SJSA1 (cell line): ENCODE measurements around the gene KNSTRN. TPM values are rescaled to one million over a fixed set of nuclear protein-coding genes. Genes with fewer than 3 reads are reported as not detected.

Experiments used
- DNase-seq, 2 experiments: peaks; one replicate each; pipeline ENCODE4 v3.0.0-alpha.2; 2015 to 2020; ENCODE audit warnings: low spot score in 2 of 2, low read depth in 1 of 2
- H3K27ac ChIP-seq: fragments of 250-450 bp; sonication (Bioruptor Pico); 2 replicates; pipeline ENCODE4 v1.5.1; 2020; ENCODE audit warnings: mild to moderate bottlenecking, moderate library complexity
- H3K27me3 ChIP-seq: fragments of 250-450 bp; sonication (Bioruptor Pico); replicated peaks from 2 replicates; pipeline ENCODE4 v1.5.1; 2020; ENCODE audit warnings: mild to moderate bottlenecking, moderate library complexity
- H3K36me3 ChIP-seq: fragments of 250-450 bp; sonication (Bioruptor Pico); 2 replicates; pipeline ENCODE4 v1.5.1; 2020; ENCODE audit warnings: mild to moderate bottlenecking
- H3K4me1 ChIP-seq: fragments of 250-450 bp; sonication (Bioruptor Pico); replicated peaks from 2 replicates; pipeline ENCODE4 v1.6.1; 2021; ENCODE audit warnings: mild to moderate bottlenecking
- H3K4me3 ChIP-seq: fragments of 250-450 bp; sonication (Bioruptor Pico); 2 replicates; pipeline ENCODE4 v1.5.1; 2020; ENCODE audit warnings: mild to moderate bottlenecking
- H3K9me3 ChIP-seq: fragments of 250-450 bp; sonication (Bioruptor Pico); replicated peaks from 2 replicates; pipeline ENCODE4 v1.5.1; 2020; ENCODE audit warnings: mild to moderate bottlenecking
- total RNA-seq: library from RNA; depleted of rRNA; stranded (reverse); fragments of >200 nt; shearing (Covaris generic); gene quantifications from 2 replicates; pipeline ENCODE4 v1.2.3, GENCODE V29; 2014

The KNSTRN gene
- total RNA-seq, 1 experiment from 2014 or later = 96.6 TPM

- peaks cover 82% of the 10 kb centered on the region for H3K36me3 ChIP-seq
- DNase-seq = no peak
- no peak overlapping the region for H3K27ac ChIP-seq
- H3K9me3 ChIP-seq = no peaks in the 10 kb centered on the region
- no peaks in the 10 kb centered on the region for H3K27me3 ChIP-seq
- H3K4me3 ChIP-seq = no peak overlapping the region
- peaks cover 6% of the 10 kb centered on the region; the same call in 1 of the 2 replicates for H3K4me1 ChIP-seq
Measured at GRCh38 chr15:40410476-40410875, 28.0 kb downstream of the KNSTRN start.

- Histone ChIP-seq H3K9me3 (no peaks in the 10 kb centered on the region), H3K27ac (no peak overlapping the region), H3K36me3 (peaks cover 88% of the 10 kb centered on the region), H3K4me3 (no peak overlapping the region), H3K27me3 (no peaks in the 10 kb centered on the region), H3K4me1 (no peaks in the 10 kb centered on the region)
- no peak for DNase-seq
Measured at GRCh38 chr15:40412095-40412759, 29.7 kb downstream of the KNSTRN start.

- no peak for DNase-seq
- Histone ChIP-seq H3K36me3 (peaks cover 83% of the 10 kb centered on the region), H3K27ac (no peak overlapping the region), H3K4me1 (no peaks in the 10 kb centered on the region), H3K27me3 (no peaks in the 10 kb centered on the region), H3K9me3 (no peaks in the 10 kb centered on the region), H3K4me3 (no peak overlapping the region)
Measured at GRCh38 chr15:40413036-40413435, 30.5 kb downstream of the KNSTRN start.

DNA sequence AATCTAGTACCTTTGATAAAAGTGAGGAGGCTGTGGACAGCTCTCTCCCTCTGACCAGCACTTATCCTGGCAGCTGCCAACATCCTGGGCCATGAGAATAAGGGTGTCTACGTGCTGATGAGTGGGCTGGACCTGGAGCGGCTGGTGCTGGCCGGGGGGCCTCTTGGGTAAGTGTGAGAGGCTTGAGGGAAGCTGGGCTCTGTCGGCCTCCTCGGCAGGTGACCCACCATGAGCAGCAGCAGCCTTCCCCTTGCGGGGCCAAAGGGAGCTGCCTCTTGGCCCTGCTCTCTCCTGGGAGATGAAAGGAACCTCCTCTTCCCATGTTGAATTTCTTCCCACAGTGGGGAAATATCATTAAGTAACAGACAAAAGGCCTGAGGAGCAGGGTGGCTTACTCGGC is 32.3 kb downstream of the KNSTRN start:
- peaks cover 84% of the 10 kb centered on the region for H3K36me3 ChIP-seq
- no peaks in the 10 kb centered on the region for H3K4me1 ChIP-seq
- no peaks in the 10 kb centered on the region for H3K9me3 ChIP-seq

DNA sequence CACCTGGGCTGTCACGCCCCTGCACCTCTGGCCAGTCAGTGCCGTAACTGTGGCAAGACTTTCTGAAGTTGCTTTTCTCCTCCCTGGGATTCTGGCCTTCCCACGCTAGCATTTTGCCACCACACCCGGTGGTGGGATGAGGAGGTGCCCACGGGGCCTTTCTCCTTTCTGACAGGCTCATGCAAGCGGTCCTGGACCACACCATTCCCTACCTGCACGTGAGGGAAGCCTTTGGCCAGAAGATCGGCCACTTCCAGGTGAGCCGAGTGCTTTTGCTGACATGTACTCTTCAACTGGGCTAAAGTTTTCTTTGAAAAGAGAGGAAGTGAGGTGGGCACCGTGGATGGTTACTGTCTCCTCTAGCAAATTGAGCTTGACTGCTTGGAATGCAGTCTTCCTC is 32.7 kb downstream of the KNSTRN start:
- H3K4me3 ChIP-seq = no peak overlapping the region
- no peaks in the 10 kb centered on the region for H3K27me3 ChIP-seq
- no peaks in the 10 kb centered on the region for H3K4me1 ChIP-seq
- H3K36me3 ChIP-seq = peaks cover 80% of the 10 kb centered on the region
- no peaks in the 10 kb centered on the region for H3K9me3 ChIP-seq
- no peak for DNase-seq
- no peak overlapping the region for H3K27ac ChIP-seq

More for the DNA sequence above, 32.3 kb downstream of the KNSTRN start:
- Histone ChIP-seq H3K27ac (no peak overlapping the region), H3K4me3 (no peak overlapping the region), H3K27me3 (no peaks in the 10 kb centered on the region)
- DNase-seq = no peak

DNA sequence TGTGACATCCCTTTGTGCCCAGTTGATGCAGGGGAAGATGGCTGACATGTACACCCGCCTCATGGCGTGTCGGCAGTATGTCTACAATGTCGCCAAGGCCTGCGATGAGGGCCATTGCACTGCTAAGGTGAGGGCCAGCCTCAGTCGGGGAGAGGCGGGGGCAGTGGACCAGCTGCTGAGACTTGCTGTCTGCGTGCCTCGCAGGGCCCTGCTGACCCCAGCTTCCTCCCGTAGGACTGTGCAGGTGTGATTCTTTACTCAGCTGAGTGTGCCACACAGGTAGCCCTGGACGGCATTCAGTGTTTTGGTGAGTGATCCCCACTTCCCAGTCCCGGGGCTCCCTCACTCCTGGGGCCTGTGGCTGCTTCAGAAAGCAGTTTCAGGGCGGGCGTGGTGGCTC is 33.5 kb downstream of the KNSTRN start:
- no peaks in the 10 kb centered on the region for H3K27me3 ChIP-seq
- H3K4me3 ChIP-seq = no peak overlapping the region
- H3K27ac ChIP-seq = no peak overlapping the region
- peaks cover 72% of the 10 kb centered on the region for H3K36me3 ChIP-seq
- DNase-seq = no peak
- no peaks in the 10 kb centered on the region for H3K4me1 ChIP-seq
- no peaks in the 10 kb centered on the region for H3K9me3 ChIP-seq

GRCh38 chr15:40418126-40418525 is 35.6 kb downstream of the KNSTRN start:
- no peaks in the 10 kb centered on the region for H3K27me3 ChIP-seq
- H3K27ac ChIP-seq = no peak overlapping the region
- H3K9me3 ChIP-seq = no peaks in the 10 kb centered on the region
- DNase-seq = peak in 1 of 2 experiments; percentile 41
- peaks cover 51% of the 10 kb centered on the region for H3K36me3 ChIP-seq
- H3K4me1 ChIP-seq = peaks cover 6% of the 10 kb centered on the region
- H3K4me3 ChIP-seq = no peak overlapping the region

DNA sequence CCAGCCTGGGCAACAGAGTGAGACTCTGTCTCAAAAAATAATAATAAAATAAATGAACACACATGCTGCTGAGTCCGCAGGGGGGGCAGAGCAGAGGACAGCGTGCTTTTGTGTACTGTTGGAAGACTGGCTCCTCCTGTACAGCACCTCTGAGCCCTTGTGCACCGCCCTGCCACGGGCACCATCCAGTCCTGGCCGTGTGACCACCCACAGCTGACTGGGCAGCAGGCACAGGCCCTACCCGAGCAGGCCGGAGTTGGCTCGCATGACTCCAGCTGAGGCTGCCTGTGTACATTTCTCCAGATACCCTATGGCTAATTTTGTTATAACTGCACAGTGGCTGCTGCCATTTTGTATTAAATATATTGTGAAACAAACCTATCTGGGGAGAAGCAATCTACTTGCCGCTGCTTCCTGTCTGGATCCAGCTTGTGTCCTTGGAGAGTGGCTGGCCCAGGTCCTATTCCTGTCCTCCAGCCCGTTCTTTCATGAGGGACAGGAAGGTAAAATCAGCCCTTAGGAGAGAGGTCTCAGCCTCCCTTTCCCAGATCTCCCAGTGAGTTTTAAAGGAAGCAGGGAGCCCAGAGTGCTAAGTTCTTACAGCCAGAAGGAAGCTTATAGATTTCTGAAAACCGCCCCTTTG is 37.7 kb downstream of the KNSTRN start:
- H3K4me1 ChIP-seq = peaks cover 6% of the 10 kb centered on the region
- no peak overlapping the region for H3K4me3 ChIP-seq
- no peaks in the 10 kb centered on the region for H3K27me3 ChIP-seq
- no peaks in the 10 kb centered on the region for H3K9me3 ChIP-seq
- H3K27ac ChIP-seq = no peak overlapping the region
- DNase-seq = no peak
- H3K36me3 ChIP-seq = peaks cover 33% of the 10 kb centered on the region

DNA sequence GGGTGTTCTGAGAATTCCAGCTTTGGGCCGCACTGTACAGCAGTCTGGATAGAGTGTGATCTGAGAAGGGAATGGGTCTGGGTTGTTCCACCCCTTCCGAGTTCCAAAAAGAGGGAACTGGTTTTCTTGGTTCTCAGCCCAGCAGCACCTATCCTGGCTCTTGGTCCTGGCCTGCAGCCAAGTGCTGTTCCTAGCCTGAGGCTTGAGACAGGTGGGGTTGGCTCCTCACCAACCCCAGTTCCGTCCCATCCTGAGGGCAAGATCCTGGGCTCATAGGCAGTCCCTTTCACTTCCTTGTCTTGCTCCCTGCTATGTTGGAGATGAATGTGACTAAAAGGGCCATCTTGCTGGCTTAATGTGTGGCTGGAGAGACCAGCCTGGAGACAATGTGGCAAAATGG is 38.3 kb downstream of the KNSTRN start:
- no peak overlapping the region for H3K4me3 ChIP-seq
- H3K4me1 ChIP-seq = peaks cover 6% of the 10 kb centered on the region
- peaks cover 27% of the 10 kb centered on the region for H3K36me3 ChIP-seq
- H3K27me3 ChIP-seq = no peaks in the 10 kb centered on the region
- H3K9me3 ChIP-seq = no peaks in the 10 kb centered on the region
- no peak overlapping the region for H3K27ac ChIP-seq
- DNase-seq = peak in 1 of 2 experiments; percentile 43

DNA sequence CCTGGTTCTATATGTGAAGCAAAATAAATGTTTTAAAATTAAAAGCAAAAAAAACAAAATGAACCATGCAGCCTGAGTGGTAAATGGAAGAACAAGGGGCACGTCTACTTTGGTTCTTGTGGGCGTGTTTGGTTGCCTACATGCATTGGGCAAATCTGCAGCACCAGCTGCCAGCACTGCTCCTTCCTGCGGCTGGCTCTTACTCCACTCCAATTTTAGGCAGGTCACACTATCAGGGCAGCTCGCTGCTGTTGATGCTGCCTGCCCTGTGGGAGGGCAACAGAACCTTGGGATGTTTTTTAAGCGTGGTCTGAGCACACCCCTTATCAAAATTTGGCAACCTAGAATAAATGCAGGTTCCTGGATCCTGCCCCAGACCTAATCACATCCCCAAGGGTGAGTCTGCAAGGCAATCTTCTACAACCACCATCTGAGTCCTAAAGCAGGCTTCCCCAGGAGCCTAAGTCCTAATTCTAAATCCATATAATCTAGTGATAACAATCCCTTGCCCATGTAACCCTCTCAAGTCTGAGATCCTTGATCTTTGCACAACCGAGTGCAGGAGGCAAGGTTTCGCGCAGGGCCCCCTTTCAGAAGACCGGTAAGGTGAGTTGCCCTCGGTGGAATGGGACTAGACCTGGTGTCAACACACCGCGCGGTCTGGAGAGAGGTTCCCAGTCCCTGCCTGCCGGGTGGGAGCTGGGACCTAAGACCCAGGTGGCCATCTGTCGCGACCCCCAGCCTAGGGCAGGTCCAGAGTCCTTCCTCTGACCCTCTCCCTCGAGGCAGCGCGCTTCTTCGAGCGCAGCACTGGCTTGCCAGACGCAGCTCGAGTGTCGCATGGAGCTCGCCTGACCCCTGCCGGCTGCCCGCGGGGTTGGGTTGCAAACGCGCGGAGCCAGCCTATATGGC is 39.0 kb downstream of the KNSTRN start:
- no peak overlapping the region for H3K4me3 ChIP-seq
- no peak overlapping the region for H3K27ac ChIP-seq
- peaks cover 6% of the 10 kb centered on the region for H3K4me1 ChIP-seq

GRCh38 chr15:40424483-40425115 is 42.1 kb downstream of the KNSTRN start:
- DNase-seq = no peak
- Histone ChIP-seq H3K4me3 (no peak overlapping the region), H3K27ac (no peak overlapping the region), H3K36me3 (peaks cover 2% of the 10 kb centered on the region; the same call in 1 of the 2 replicates), H3K4me1 (peaks cover 6% of the 10 kb centered on the region), H3K9me3 (no peaks in the 10 kb centered on the region), H3K27me3 (no peaks in the 10 kb centered on the region)

More for the DNA sequence above, 39.0 kb downstream of the KNSTRN start:
- no peaks in the 10 kb centered on the region for H3K9me3 ChIP-seq
- peak; percentile 66 to 79 for DNase-seq
- H3K36me3 ChIP-seq = peaks cover 20% of the 10 kb centered on the region
- no peaks in the 10 kb centered on the region for H3K27me3 ChIP-seq

- H3K27ac ChIP-seq = no peak overlapping the region
- no peak for DNase-seq
- no peak overlapping the region for H3K4me3 ChIP-seq
- no peaks in the 10 kb centered on the region for H3K9me3 ChIP-seq
- H3K27me3 ChIP-seq = no peaks in the 10 kb centered on the region
- peaks cover 6% of the 10 kb centered on the region for H3K4me1 ChIP-seq
- no peaks in the 10 kb centered on the region for H3K36me3 ChIP-seq
Measured at GRCh38 chr15:40425681-40426080, 43.2 kb downstream of the KNSTRN start.

- Histone ChIP-seq H3K4me1 (no peaks in the 10 kb centered on the region; the same call in 1 of the 2 replicates), H3K4me3 (no peak overlapping the region), H3K9me3 (no peaks in the 10 kb centered on the region), H3K36me3 (no peaks in the 10 kb centered on the region), H3K27me3 (no peaks in the 10 kb centered on the region; the same call in 1 of the 2 replicates), H3K27ac (no peak overlapping the region)
- no peak for DNase-seq
Measured at GRCh38 chr15:40427188-40427587, 44.7 kb downstream of the KNSTRN start.
